ENCODE measurements around the gene PHTF2.

PHTF2 gene

GRCh38 chr7:77838929-77839491, 40.4 kb downstream of the PHTF2 start:
- TF ChIP-seq ZFP30 (CRISPR knock-in tag; IDR thresholded peaks at IDR 0.05) (no peak), CSRNP3 (CRISPR knock-in tag; IDR thresholded peaks at IDR 0.05) (no peak)
- ATAC-seq = no peak

DNA sequence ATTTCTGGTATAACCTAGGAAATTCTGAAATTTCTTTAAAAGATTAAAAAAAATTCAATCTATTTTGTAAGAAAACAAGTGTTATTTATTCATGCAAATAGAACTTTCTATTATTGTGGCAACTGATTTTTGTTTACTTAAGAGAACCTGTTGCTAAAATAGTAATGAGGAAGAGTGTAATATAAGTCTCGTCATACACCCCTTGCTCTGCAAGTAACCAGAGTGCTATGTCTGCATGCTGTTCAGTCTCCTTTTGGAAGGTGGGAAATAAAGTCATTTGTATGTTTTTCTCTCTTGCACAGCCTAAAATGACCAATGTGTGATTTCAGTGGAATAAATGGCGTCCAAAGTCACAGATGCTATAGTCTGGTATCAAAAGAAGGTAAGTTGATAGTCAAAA, 41.3 kb downstream of the PHTF2 start:
- no peak for TF ChIP-seq ARNTL (CRISPR knock-in tag; IDR thresholded peaks at IDR 0.05; ENCODE audit: borderline replicate concordance, low read depth)
- TF ChIP-seq RARB (CRISPR knock-in tag; IDR thresholded peaks at IDR 0.05) = no peak
- TF ChIP-seq ZNF8 (CRISPR knock-in tag; IDR thresholded peaks at IDR 0.05) = no peak
- no peak for TF ChIP-seq TCF4 (CRISPR knock-in tag; IDR thresholded peaks at IDR 0.05; ENCODE audit: borderline replicate concordance)
- TF ChIP-seq ZFP3 (CRISPR knock-in tag; IDR thresholded peaks at IDR 0.05) = no peak
- no peak for TF ChIP-seq SNAI2 (CRISPR knock-in tag; IDR thresholded peaks at IDR 0.05)
- TF ChIP-seq ZNF565 (CRISPR knock-in tag; conservative IDR thresholded peaks at IDR 0.05; ENCODE audit: low read depth) = no peak
- TF ChIP-seq, protein P1, sequence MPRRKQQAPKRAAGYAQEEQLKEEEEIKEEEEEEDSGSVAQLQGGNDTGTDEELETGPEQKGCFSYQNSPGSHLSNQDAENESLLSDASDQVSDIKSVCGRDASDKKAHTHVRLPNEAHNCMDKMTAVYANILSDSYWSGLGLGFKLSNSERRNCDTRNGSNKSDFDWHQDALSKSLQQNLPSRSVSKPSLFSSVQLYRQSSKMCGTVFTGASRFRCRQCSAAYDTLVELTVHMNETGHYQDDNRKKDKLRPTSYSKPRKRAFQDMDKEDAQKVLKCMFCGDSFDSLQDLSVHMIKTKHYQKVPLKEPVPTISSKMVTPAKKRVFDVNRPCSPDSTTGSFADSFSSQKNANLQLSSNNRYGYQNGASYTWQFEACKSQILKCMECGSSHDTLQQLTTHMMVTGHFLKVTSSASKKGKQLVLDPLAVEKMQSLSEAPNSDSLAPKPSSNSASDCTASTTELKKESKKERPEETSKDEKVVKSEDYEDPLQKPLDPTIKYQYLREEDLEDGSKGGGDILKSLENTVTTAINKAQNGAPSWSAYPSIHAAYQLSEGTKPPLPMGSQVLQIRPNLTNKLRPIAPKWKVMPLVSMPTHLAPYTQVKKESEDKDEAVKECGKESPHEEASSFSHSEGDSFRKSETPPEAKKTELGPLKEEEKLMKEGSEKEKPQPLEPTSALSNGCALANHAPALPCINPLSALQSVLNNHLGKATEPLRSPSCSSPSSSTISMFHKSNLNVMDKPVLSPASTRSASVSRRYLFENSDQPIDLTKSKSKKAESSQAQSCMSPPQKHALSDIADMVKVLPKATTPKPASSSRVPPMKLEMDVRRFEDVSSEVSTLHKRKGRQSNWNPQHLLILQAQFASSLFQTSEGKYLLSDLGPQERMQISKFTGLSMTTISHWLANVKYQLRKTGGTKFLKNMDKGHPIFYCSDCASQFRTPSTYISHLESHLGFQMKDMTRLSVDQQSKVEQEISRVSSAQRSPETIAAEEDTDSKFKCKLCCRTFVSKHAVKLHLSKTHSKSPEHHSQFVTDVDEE (CRISPR knock-in tag; IDR thresholded peaks at IDR 0.05) = no peak
- TF ChIP-seq POU6F1 (CRISPR knock-in tag; IDR thresholded peaks at IDR 0.05; ENCODE audit: borderline replicate concordance, low read depth) = no peak
- no peak for TF ChIP-seq CSDC2 (CRISPR knock-in tag; IDR thresholded peaks at IDR 0.05)
- TF ChIP-seq PATZ1 (CRISPR knock-in tag; IDR thresholded peaks at IDR 0.05; ENCODE audit: borderline replicate concordance) = no peak
- TF ChIP-seq ZNF70 (CRISPR knock-in tag; IDR thresholded peaks at IDR 0.05) = no peak
- no peak for TF ChIP-seq OSR1 (CRISPR knock-in tag; IDR thresholded peaks at IDR 0.05)
- no peak for TF ChIP-seq ISL1 (CRISPR knock-in tag; IDR thresholded peaks at IDR 0.05)
- TF ChIP-seq BACH2 (CRISPR knock-in tag; IDR thresholded peaks at IDR 0.05; ENCODE audit: borderline replicate concordance) = no peak
- TF ChIP-seq GLIS3 (CRISPR knock-in tag; IDR thresholded peaks at IDR 0.05) = no peak
- TF ChIP-seq ESRRG (CRISPR knock-in tag; IDR thresholded peaks at IDR 0.05) = no peak
- no peak for TF ChIP-seq ZC3H10 (CRISPR knock-in tag; IDR thresholded peaks at IDR 0.05)
- TF ChIP-seq PPARA (CRISPR knock-in tag; IDR thresholded peaks at IDR 0.05; ENCODE audit: borderline replicate concordance) = no peak
- no peak for ATAC-seq

- no peak for ATAC-seq
- TF ChIP-seq ZNF70 (CRISPR knock-in tag; IDR thresholded peaks at IDR 0.05) (no peak), CREB5 (CRISPR knock-in tag; IDR thresholded peaks at IDR 0.05; ENCODE audit: low read depth) (no peak), ARNTL (CRISPR knock-in tag; IDR thresholded peaks at IDR 0.05; ENCODE audit: borderline replicate concordance, low read depth) (no peak), BACH2 (CRISPR knock-in tag; IDR thresholded peaks at IDR 0.05; ENCODE audit: borderline replicate concordance) (no peak), CSDC2 (CRISPR knock-in tag; IDR thresholded peaks at IDR 0.05) (no peak), GLIS3 (CRISPR knock-in tag; IDR thresholded peaks at IDR 0.05) (no peak), POU6F1 (CRISPR knock-in tag; IDR thresholded peaks at IDR 0.05; ENCODE audit: borderline replicate concordance, low read depth) (no peak), RARB (CRISPR knock-in tag; IDR thresholded peaks at IDR 0.05) (no peak), ZFP30 (CRISPR knock-in tag; IDR thresholded peaks at IDR 0.05) (no peak), ZNF565 (CRISPR knock-in tag; conservative IDR thresholded peaks at IDR 0.05; ENCODE audit: low read depth) (no peak), TOX (CRISPR knock-in tag; IDR thresholded peaks at IDR 0.05; ENCODE audit: borderline replicate concordance) (no peak), PATZ1 (CRISPR knock-in tag; IDR thresholded peaks at IDR 0.05; ENCODE audit: borderline replicate concordance) (no peak), ZFP3 (CRISPR knock-in tag; IDR thresholded peaks at IDR 0.05) (no peak), ESRRG (CRISPR knock-in tag; IDR thresholded peaks at IDR 0.05) (no peak), ZC3H10 (CRISPR knock-in tag; IDR thresholded peaks at IDR 0.05) (no peak), ZNF8 (CRISPR knock-in tag; IDR thresholded peaks at IDR 0.05) (no peak)
Observed at GRCh38 chr7:77843194-77843593, 44.6 kb downstream of the PHTF2 start.

Data from SK-N-SH treated with all-trans-retinoic acid at 6 μM for 48 hours (cell line).